ENCODE measurements around the gene EXD3.
"Not testable (repeated sequence)": the region's sequence is repeated elsewhere in the genome, so short reads cannot be mapped to it uniquely, and the experiment has no call there.

The EXD3 gene

GRCh38 chr9:137339908-137340462 is 83.0 kb downstream of the EXD3 start:
- not testable (repeated sequence) for DNase-seq (ENCODE audit: low spot score)

GRCh38 chr9:137339045-137339907 is 83.7 kb downstream of the EXD3 start:
- no peak for DNase-seq (ENCODE audit: low spot score)

GRCh38 chr9:137336735-137337134 is 86.2 kb downstream of the EXD3 start:
- DNase-seq (ENCODE audit: low spot score), result no peak

GRCh38 chr9:137333016-137333671 is 89.8 kb downstream of the EXD3 start:
- DNase-seq (ENCODE audit: low spot score), result no peak

- no peak for DNase-seq (ENCODE audit: low spot score)
These were observed 91.0 kb downstream of the EXD3 start for GRCh38 chr9:137331929-137332328.

- no peak for DNase-seq (ENCODE audit: low spot score)
These were observed 92.3 kb downstream of the EXD3 start for GRCh38 chr9:137330689-137331088.

GRCh38 chr9:137329590-137329989 is 93.4 kb downstream of the EXD3 start:
- not testable (repeated sequence) for DNase-seq (ENCODE audit: low spot score)

- DNase-seq (ENCODE audit: low spot score), result not testable (repeated sequence)
These were observed 95.1 kb downstream of the EXD3 start for GRCh38 chr9:137327641-137328550.

GRCh38 chr9:137326445-137327065 is 96.4 kb downstream of the EXD3 start:
- DNase-seq (ENCODE audit: low spot score), result peak; percentile 16

GRCh38 chr9:137325799-137326198 is 97.2 kb downstream of the EXD3 start:
- no peak for DNase-seq (ENCODE audit: low spot score)

GRCh38 chr9:137325124-137325523 is 97.8 kb downstream of the EXD3 start:
- DNase-seq (ENCODE audit: low spot score), result no peak

GRCh38 chr9:137323531-137324331 is 99.2 kb downstream of the EXD3 start:
- DNase-seq (ENCODE audit: low spot score), result no peak

- DNase-seq (ENCODE audit: low spot score), result no peak
These were observed 101.1 kb downstream of the EXD3 start for GRCh38 chr9:137321726-137322361.

GRCh38 chr9:137320555-137321384 is 102.2 kb downstream of the EXD3 start:
- DNase-seq (ENCODE audit: low spot score), result no peak

- DNase-seq (ENCODE audit: low spot score), result no peak
These were observed 103.0 kb downstream of the EXD3 start for GRCh38 chr9:137319739-137320551.

- DNase-seq (ENCODE audit: low spot score), result no peak
These were observed 103.8 kb downstream of the EXD3 start for GRCh38 chr9:137319011-137319738.

- DNase-seq (ENCODE audit: low spot score), result no peak
These were observed 104.4 kb downstream of the EXD3 start for GRCh38 chr9:137318602-137319001.
